RPMI7951 (cell line): ENCODE measurements around the gene PLTP. TPM values are rescaled to one million over a fixed set of nuclear protein-coding genes. Genes with fewer than 3 reads are reported as not detected.

Experiments
- total RNA-seq: library from RNA; depleted of rRNA; stranded (reverse); fragments of >200 nt; shearing (Covaris generic); gene quantifications from 2 replicates; pipeline ENCODE4 v1.2.3, GENCODE V29; 2014; rRNA removed

The PLTP gene
- total RNA-seq, 1 experiment from 2014 or later = 47.1 TPM

Other genes with a start within 250 kb of the PLTP start
- not detected in 2 replicates for gene WFDC11, start 241.9 kb downstream of the PLTP start, total RNA-seq
- gene WFDC13, start 210.1 kb downstream of the PLTP start, total RNA-seq = not detected in 2 replicates
- gene WFDC10B, start 207.1 kb downstream of the PLTP start, total RNA-seq = 0.88 and 3.5 TPM in 2 replicates
- gene SPINT4, start 189.8 kb downstream of the PLTP start, total RNA-seq = not detected in 2 replicates
- gene WFDC3, start 120.3 kb downstream of the PLTP start, total RNA-seq = 3.6 and 8.8 TPM in 2 replicates
- 44.1 and 51.4 TPM in 2 replicates for gene DNTTIP1, start 120.2 kb downstream of the PLTP start, total RNA-seq
- 606 and 673 TPM in 2 replicates for gene UBE2C, start 99.5 kb downstream of the PLTP start, total RNA-seq
- gene TNNC2, start 84.8 kb downstream of the PLTP start, total RNA-seq = 0.36 TPM in 1 of 2 replicates, not detected in the other
- gene SNX21, start 78.4 kb downstream of the PLTP start, total RNA-seq = 54.1 and 59.8 TPM in 2 replicates
- 102 and 119 TPM in 2 replicates for gene ACOT8, start 54.8 kb downstream of the PLTP start, total RNA-seq
- 9.3 and 9.4 TPM in 2 replicates for gene ZSWIM3, start 54.5 kb downstream of the PLTP start, total RNA-seq
- 17.0 and 20.4 TPM in 2 replicates for gene ZSWIM1, start 30.9 kb downstream of the PLTP start, total RNA-seq
- gene SPATA25, start 24.5 kb downstream of the PLTP start, total RNA-seq = 0.98 TPM in 1 of 2 replicates, not detected in the other
- 3.0 and 5.5 TPM in 2 replicates for gene NEURL2, start 20.9 kb downstream of the PLTP start, total RNA-seq
- gene CTSA, start 20.8 kb downstream of the PLTP start, total RNA-seq = 168 and 187 TPM in 2 replicates
- gene PCIF1, start 22.5 kb upstream of the PLTP start, total RNA-seq = 11.5 and 13.6 TPM in 2 replicates
- 11.9 and 12.0 TPM in 2 replicates for gene ZNF335, start 60.0 kb upstream of the PLTP start, total RNA-seq
- gene MMP9, start 96.8 kb upstream of the PLTP start, total RNA-seq = 3.0 and 4.7 TPM in 2 replicates
- 0.96 TPM in 1 of 2 replicates, not detected in the other for gene SLC12A5, start 117.1 kb upstream of the PLTP start, total RNA-seq
- gene NCOA5, start 177.8 kb upstream of the PLTP start, total RNA-seq = 14.7 and 15.1 TPM in 2 replicates
- gene CD40, start 206.2 kb upstream of the PLTP start, total RNA-seq = 0.72 and 1.7 TPM in 2 replicates